Stimulated activated CD8-positive, alpha-beta memory T cell treated with anti-CD3 and anti-CD28 coated beads, Interleukin-12 subunit alpha, Interleukin-12 subunit beta, amount 100 ng/mL, for 1 hour (primary cell): Measurements from ENCODE around the gene PCLO.
"Not testable (repeated sequence)": the region's sequence is repeated elsewhere in the genome, so short reads cannot be mapped to it uniquely, and the experiment has no call there.

ENCODE experiments used
- DNase-seq: peaks from one replicate; pipeline ENCODE4 v3.0.0-alpha.2; 2020; ENCODE audit warnings: low read depth

Gene PCLO

DNA sequence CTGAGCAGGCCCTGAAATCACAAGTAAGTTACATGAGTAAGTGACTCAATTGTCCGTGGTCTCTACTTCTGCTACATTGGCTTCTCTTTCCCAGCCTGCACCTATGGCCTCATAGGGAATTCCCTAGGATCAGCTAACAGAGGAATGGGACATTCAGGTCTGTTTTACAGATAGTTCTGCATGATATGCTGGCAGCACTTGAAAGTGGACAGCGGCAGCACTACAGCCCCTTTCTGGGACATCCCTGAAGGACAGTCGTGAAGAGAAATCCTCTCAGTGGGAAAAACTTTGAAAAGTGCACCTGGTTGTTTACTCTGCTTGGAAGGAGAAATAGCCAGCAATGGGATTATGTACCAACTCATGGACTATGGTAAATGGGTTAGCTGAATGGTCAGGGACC, 426.1 kb downstream of the PCLO start:
- no peak for DNase-seq

GRCh38 chr7:82732677-82733076, 430.0 kb downstream of the PCLO start:
- DNase-seq: no peak

DNA sequence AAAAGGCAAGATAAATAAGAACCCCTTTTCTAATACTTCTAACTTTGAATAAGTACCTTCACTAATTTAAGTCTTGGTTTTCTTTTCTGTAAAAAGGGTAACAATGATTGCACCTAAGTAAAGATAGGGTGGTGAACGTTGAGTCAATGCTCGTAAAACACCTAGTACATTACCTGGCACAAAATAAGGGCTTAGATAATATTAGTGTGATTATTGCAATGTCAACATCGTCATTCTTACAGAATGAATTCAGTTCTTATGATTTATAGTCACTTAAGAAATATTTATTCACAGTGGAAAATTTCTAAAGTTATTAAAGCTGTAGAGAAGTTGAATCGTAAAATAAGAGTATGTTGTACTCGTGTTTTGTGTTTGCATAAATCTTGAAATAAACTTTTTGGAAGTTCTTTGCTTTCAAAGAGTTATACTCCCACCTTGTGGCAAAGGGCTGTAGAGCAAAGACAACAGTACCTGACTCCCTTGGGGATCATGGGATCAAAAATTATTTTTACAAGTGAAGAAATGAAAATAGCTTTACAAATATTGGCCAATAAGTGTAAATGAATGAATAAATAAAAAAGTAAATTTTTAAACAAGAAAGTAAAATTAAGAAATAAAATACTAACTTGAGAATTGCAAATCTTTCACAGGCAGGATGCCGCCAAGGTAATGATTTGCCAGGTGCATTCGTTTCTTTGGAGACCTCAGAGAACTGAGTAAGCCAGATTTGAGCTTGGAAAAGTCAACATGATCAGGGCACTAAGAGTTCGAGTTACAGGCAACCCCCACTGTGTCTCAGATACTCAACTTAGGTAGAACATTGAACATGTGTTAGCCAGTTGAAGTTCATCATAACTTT, 433.3 kb downstream of the PCLO start:
- DNase-seq: no peak

GRCh38 chr7:82726038-82726800, 436.5 kb downstream of the PCLO start:
- no peak for DNase-seq

DNA sequence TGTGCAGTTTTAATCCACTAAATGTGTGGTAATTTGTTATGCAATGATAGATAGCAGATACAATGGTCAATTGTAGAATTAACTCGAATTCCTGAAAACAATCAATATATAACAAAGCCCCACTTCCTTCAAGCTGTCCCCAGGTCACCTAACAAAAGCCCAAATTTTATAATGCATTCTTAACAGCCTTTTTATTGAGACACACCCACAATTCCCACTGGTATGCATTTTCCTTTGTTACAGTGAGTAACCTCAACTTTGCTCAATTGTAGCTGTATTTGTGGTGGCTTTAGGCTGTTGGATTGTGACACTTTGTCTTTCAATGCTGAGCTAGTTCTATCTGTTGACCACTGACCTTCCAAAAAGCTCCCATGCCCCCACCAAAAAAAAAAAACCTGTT, 439.3 kb downstream of the PCLO start:
- DNase-seq: no peak

DNA sequence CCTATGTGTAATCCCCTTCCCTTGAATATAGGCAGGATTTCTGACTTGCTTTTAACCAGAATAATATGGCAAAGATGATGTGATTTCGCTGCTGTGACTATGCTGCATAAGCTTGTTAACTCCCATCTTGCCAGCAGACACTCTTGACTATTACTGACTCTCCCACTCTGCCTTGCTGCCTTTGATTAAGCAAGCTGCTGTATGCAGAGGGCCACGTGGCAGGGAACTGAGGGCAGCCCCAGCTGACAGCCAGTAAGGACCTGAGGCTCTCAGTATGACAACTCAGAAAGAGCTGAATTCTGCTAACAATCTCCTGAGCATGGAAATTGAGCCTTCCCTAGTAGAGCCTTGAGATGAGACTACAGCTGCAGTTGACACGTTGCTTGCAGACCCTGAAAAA, 439.7 kb downstream of the PCLO start:
- DNase-seq: no peak

- DNase-seq: no peak
These were observed 447.3 kb downstream of the PCLO start for GRCh38 chr7:82715344-82715743.

DNA sequence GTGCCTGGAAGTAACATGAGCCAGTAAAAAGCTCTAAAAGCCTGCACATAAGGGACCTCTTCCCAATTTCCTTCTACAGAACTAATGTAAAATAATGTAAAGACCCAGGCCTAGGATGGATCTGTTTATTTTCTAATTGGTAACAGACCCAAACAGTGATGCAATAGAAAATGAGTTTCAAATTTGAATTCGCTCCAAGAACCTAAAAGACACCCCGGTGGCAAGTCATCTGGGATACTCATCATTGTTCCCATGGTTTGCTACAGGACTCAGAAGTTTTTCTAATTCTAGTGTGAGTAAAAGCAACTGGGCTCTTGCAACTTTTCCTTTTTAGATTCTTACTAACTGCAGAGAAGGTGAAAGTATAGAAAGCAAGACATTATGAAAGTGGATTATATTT, 447.8 kb downstream of the PCLO start:
- DNase-seq: no peak

DNA sequence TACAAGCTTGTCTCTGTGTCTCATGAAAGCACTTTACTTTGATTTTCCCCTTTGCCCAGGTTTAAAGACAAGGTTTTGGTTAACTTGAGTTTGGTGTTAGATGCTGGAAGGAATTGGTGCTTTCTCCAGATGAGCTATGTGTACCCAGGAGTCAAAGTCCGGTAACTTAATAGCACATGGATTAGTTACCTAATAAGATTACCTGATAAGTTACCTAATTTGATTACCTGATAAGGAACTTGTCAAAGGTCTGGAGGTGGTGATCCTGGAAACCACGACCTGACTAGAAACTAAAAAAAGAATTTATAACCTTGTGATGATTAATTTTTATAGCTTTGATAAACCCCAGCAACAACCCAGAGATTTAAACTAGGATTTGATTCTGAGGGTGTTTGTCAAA, 449.2 kb downstream of the PCLO start:
- DNase-seq: no peak

DNA sequence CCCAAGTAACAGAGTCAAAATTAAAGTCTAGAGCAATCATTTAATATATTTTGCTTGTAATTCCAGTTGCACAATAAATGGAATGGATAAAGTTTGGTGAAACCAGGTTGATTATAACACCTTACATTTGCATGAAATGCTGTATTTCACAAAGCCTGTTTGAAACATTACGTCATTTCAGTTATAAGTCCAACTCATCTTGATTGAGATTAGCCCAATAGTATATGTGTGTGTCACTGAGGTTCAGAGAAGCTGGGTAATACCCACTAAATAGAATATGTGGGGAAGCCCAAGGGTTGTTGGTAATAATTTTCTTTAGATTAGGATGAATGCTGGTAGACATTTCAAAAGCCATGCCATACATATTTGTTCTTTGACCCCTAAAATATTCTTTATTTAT, 456.3 kb downstream of the PCLO start:
- not testable (repeated sequence) for DNase-seq

DNA sequence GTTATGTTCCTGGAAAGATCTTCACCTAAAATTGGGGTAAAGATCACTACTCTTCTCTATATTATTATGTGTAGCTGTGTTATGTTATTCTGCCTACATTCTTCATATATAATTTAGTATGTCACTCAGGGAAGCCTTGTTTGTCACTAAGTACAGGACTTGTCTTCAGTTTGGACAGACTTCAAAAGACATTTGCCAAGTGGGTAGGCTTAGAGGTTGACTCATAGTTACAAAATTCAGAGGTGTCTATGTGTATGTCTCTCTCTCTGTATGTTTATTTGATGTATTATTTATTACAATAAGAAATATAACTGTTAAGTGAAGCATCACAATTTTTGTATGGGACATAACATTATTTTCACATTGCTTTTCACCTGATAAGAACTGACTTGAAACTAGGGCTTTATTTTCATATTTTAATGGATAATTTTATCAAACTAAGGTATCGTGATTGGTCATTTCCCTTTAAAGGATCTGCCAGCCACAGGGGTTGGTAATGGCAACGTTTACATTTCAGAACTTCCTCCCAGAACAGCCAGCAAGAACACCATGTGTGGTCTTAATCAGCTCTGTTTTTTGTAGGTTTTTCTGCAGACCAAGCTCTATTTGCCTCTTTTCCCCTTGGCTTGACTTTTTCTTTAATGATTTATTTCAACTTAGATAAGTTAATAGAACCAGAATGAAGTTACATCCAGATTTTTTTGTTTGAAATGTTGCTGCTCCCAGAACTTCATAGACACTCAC, 457.0 kb downstream of the PCLO start:
- DNase-seq: no peak

DNA sequence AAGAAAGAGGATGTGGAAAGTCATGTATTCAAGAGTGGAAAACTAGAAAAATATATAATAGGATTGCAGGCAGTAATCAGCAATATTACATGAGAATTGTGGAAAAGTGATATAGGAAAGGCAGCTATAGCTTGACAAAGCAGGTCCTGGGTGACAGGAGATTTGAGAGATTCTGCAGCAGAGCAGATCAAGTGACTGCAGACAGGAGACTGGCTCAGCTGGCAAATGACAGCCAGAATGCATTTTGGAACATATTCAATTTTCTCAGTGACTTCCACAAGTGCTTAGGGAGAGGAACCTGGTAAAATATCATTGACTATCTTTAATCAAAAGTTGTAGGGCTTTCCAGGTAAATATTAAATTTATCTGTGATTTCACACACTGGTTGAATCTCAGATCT, 458.6 kb downstream of the PCLO start:
- no peak for DNase-seq
